HG03439 (cell line): ENCODE measurements around the gene P2RY11.

Experiments
- ATAC-seq: cut with Tn5 transposase; IDR thresholded peaks from one replicate; pipeline ENCODE4 v1.9.1; 2021; ENCODE audit warnings: mild to moderate bottlenecking, moderate library complexity; ENCODE audit not compliant: unreplicated experiment

The P2RY11 gene

DNA sequence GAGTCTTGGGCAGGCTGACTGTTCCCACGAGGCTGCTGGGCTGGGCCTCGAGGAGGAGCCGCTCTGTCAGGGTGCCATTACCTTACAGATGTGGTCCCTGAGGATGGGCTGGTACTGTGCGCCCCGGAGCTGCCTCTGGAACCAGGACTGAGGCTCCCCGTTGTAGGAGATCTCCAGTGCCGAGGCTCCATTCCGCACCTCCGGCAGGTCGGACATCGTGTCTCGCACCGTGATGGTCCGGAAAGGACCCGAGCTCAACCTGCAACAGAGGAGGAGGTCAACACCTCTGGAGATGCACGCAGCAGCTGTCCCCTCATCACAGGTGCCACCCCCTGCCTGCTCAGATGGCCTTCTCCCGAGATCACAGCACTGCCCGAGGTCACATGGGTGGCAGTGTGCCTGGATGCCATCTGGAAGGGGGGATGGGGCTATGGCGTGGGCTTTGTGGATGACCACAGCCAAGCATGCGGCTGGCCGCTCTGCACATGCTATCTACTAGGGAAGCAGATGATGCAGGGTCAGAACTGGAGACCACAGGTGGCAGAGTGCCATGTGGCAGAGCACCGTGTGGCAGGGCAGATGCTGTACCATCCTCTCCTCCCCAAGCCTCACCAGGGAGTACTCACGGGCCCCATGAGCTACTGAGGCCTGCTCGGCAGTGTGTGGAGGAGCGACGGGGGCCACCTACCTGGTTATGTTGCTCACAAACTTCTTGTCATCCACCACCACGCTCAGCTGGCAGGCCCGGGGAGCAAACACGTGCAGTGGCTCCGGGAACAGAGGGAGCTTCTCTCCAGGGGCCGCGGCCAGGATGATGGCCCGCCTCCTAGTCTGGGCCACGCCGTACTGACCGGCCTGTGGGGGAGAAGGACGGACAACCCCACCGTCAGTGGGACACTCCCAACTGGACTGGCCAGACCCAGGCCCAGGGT, 26.5 kb downstream of the P2RY11 start:
- no peak for ATAC-seq

GRCh38 chr19:10138879-10139795, 27.6 kb downstream of the P2RY11 start:
- no peak for ATAC-seq

- no peak for ATAC-seq
Observed at GRCh38 chr19:10139952-10140351, 28.5 kb downstream of the P2RY11 start.

- no peak for ATAC-seq
Observed at GRCh38 chr19:10141479-10141878, 30.0 kb downstream of the P2RY11 start.

GRCh38 chr19:10141973-10142372, 30.5 kb downstream of the P2RY11 start:
- ATAC-seq, result no peak

DNA sequence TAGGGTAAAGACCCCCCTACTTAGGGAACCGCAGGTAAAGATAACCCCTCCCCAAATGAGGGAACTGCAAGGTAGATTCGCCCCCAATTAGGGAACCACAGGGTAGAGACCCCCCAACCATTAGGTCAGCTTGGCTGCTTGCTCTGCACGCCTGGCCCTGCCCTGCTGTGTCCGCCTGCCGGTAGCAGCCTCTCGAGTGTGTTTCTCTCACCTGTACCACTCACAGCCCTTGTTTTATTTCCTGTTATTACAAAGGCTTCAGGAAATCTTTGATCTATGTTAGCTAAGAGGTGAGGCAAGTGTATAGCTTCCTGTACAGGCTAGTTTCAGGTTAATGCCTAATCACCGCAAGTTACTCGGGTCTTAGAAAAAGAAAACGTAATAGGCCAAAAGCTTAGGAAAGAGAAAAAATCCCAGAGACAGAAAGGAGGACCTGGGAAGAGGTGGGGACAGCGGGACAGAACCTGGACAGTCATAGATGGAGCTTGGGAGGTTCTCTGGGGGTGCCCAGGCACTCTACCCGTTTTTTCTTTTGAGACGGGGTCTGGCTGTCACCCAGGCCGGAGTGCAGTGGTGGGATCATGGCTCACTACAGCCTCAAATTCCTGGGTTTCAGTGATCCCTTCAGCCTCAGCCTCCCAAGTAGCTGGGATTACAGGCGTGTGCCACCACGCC, 31.3 kb downstream of the P2RY11 start:
- ATAC-seq, result no peak

GRCh38 chr19:10143681-10144080, 32.2 kb downstream of the P2RY11 start:
- ATAC-seq, result no peak

GRCh38 chr19:10144361-10144760, 32.9 kb downstream of the P2RY11 start:
- no peak for ATAC-seq

GRCh38 chr19:10145031-10145430, 33.5 kb downstream of the P2RY11 start:
- no peak for ATAC-seq

- no peak for ATAC-seq
Observed at GRCh38 chr19:10146142-10146541, 34.6 kb downstream of the P2RY11 start.

DNA sequence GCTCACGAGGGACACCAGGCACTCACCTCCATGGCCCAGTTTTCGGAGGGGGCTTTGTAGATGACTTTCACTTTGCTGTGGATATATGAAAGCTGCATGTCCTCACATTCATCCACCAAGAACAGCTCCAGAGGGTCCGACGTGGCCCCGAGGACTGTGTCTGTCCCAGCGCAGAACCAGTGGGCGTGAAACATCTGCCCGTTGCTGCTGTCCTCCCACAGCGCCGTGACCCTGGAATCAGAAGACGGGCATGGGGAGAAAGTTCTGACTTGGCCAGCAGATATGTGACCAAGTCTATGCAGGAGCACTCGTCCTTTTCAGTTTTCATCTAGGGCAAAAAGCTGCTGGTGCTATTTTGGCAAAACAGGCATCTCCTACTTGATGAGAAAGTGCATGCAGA, 37.9 kb downstream of the P2RY11 start:
- ATAC-seq, result no peak

- ATAC-seq, result no peak
Observed at GRCh38 chr19:10151521-10151920, 40.0 kb downstream of the P2RY11 start.

DNA sequence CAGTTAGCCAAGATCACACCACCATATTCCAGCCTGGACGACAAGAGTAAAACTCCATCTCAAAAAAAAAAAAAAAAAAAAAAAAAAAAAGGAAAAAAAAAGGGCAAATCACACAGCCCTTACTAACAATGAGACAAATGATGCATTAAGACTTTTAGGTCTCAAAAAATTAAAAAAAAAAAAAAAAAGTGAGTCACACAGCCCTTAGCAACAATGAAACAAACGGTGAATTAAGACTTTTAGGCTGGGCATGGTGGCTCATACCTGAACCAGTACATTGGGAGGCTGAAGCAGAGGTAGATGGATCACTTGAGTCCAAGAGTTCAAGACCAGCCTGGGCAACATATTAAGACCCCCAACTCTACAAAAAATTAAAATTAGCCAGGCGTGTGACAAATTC, 40.6 kb downstream of the P2RY11 start:
- no peak for ATAC-seq

GRCh38 chr19:10155839-10156238, 44.3 kb downstream of the P2RY11 start:
- no peak for ATAC-seq

- no peak for ATAC-seq
Observed at GRCh38 chr19:10158071-10158470, 46.6 kb downstream of the P2RY11 start.

- ATAC-seq, result no peak
Observed at GRCh38 chr19:10158485-10158884, 47.0 kb downstream of the P2RY11 start.

- ATAC-seq, result no peak
Observed at GRCh38 chr19:10159610-10160009, 48.1 kb downstream of the P2RY11 start.

DNA sequence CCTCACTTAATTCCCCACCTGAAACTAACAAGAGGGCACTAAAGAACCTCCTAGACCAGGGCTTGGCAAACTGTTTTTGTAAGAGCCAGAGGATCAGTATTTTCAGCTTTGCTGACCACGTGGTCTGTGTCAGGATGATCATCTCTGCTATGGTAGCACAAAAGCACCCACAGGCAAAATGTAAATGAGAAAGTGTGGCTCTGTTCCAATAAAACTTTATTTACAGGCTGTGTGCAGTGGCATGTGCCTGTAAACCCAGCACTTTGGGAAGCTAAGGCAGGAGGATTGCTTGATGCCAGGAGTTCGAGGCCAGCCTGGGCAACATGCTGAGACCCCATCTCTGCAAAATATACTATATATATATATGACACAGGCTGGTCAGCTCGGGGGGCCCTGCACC, 52.0 kb downstream of the P2RY11 start:
- no peak for ATAC-seq
